ENCODE measurements around the gene FYCO1.

The FYCO1 gene

DNA sequence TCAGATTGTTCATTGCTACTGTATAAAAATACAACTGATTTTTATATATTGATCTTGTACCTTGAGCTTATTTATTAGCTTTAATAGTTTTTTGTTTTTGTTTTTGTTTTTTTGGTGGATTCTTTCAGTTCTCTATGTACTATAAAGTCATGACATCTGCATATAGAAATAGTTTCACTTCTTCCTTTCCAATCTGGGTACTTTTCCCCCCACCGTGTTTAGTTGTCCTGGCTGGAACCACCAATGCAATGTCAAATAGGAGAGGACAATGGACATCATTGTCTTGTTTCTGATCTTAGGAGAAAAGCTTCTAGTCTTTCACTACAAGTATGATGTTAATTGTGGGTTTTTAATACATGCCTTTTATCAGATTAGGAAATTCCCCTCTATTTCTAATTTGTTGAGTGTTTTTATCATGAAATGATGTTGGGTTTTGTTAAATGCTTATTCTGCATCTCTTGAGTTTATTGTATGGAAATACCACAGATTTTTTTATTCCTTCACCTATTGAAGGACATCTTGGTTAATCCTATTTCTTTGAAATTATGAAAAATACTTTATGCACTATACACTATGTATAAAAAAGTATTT, 34.4 kb upstream of the FYCO1 start:
- H3K9me3 ChIP-seq (ENCODE audit: insufficient read depth, low read length, severe bottlenecking): peaks cover 44% of the 10 kb centered on the region
- H3K4me1 ChIP-seq (ENCODE audit: insufficient read depth, low read length): no peaks in the 10 kb centered on the region
- TF ChIP-seq, protein P1, sequence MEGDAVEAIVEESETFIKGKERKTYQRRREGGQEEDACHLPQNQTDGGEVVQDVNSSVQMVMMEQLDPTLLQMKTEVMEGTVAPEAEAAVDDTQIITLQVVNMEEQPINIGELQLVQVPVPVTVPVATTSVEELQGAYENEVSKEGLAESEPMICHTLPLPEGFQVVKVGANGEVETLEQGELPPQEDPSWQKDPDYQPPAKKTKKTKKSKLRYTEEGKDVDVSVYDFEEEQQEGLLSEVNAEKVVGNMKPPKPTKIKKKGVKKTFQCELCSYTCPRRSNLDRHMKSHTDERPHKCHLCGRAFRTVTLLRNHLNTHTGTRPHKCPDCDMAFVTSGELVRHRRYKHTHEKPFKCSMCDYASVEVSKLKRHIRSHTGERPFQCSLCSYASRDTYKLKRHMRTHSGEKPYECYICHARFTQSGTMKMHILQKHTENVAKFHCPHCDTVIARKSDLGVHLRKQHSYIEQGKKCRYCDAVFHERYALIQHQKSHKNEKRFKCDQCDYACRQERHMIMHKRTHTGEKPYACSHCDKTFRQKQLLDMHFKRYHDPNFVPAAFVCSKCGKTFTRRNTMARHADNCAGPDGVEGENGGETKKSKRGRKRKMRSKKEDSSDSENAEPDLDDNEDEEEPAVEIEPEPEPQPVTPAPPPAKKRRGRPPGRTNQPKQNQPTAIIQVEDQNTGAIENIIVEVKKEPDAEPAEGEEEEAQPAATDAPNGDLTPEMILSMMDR (IDR thresholded peaks at IDR 0.05; ENCODE audit: borderline replicate concordance, extremely low read depth, low read length, poor library complexity, severe bottlenecking): no peak
- TF ChIP-seq EZH2 (IDR thresholded peaks at IDR 0.05; ENCODE audit: borderline replicate concordance, low read depth, low read length, severe bottlenecking): no peak
- DNase-seq (no peak), ATAC-seq (ENCODE audit: insufficient read depth, low read depth) (no peak)
- H3K4me2 ChIP-seq (ENCODE audit: insufficient read depth, low read length): no peak overlapping the region
- no peak overlapping the region for H3K27ac ChIP-seq (ENCODE audit: low read length)
- no peaks in the 10 kb centered on the region for H4K20me1 ChIP-seq (ENCODE audit: insufficient read depth, low read length)
- H3K4me3 ChIP-seq (ENCODE audit: low read depth in 1 of 2, low read length in 2 of 2): no peak overlapping the region
- peaks cover 6% of the 10 kb centered on the region; the same call in 1 of the 2 replicates for H3K36me3 ChIP-seq (ENCODE audit: insufficient read depth, low read length)
- H3K79me2 ChIP-seq (ENCODE audit: insufficient read depth, low read length): no peaks in the 10 kb centered on the region
- H3K27me3 ChIP-seq (ENCODE audit: insufficient read depth, low read length, poor library complexity): no peaks in the 10 kb centered on the region
- no peak overlapping the region for H3K9ac ChIP-seq (ENCODE audit: low read depth, low read length)
- no peak overlapping the region for H2AFZ ChIP-seq (ENCODE audit: low read depth, low read length)

DNA sequence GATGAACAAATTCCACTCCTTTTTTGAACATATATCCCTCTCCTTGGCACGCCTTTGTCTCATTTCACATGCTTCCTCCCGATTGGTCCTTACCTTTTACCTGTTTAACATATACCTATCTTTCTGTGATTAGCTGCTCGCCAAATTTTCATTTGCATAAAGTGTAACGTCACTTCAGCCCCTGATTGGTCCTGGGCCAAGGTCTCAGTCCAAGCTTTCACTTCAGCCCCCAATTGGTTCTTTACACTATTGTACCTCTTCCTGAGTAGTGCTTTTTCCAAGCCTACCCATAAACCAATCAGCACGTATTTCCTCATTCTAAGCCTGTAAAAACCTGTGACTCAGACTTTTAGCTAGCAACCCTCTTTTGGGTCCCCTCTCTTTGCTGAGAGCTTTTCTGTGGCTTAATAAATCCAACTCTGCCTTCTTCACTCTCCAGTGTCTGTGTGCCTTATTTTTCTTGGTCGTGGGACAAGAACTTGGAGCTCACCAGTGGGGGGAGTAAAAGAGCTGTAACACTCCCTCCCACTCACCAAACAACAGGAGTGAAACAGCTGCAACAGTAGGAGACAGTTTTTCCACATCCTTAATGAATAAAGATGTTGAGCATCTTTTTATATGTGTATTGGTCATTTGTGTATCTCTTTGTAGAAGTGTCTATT, 32.2 kb upstream of the FYCO1 start:
- ATAC-seq (ENCODE audit: insufficient read depth, low read depth) (no peak), DNase-seq (no peak)

DNA sequence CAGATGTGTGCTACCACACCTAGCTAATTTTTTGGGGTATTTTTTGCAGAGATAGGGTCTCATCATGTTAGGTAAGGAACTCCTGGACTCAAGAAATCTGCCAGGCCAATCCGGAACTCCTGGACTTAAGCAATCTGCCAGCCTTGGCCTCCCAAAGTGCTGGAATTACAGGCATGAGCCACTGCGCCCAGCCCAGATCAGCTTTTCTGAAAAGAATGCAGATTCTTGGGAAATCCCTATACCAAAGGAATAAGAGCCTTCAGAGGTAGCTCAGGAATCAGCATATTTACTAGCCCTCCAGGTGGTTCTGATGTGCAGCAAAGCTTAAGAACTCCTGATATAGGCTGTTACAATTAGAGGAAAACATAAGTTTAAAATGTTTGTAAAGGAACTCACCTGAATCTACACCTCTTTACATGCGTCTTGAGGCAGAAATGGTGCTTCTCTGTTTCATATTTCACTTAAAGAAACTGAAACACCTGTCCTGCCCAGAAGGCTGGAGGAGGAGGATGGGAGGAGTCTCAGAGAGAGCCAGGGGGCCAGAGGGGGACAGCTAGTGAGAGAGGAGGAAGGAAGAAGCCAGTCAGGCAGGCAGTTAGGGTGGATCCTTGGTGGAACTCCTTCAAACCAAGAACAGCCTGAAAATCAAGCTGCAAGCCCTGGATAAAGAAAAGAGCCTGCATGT, 31.5 kb upstream of the FYCO1 start, which contains the start of gene XCR1:
Gene XCR1 (minus strand): TSS at position 463 of the 685 bp plus-strand sequence. CDS start 5,536 bp downstream, outside the sequence.
- Histone ChIP-seq H2AFZ (ENCODE audit: low read depth, low read length) (no peak within 1 kb of the TSS), H3K79me2 (ENCODE audit: insufficient read depth, low read length) (no peaks in the 10 kb centered on the region), H4K20me1 (ENCODE audit: insufficient read depth, low read length) (no peaks in the 10 kb centered on the region), H3K4me3 (ENCODE audit: low read depth in 1 of 2, low read length in 2 of 2) (no peak within 1 kb of the TSS), H3K9me3 (ENCODE audit: insufficient read depth, low read length, severe bottlenecking) (peaks cover 41% of the 10 kb centered on the region), H3K27me3 (ENCODE audit: insufficient read depth, low read length, poor library complexity) (no peaks in the 10 kb centered on the region), H3K9ac (ENCODE audit: low read depth, low read length) (no peak within 1 kb of the TSS), H3K4me1 (ENCODE audit: insufficient read depth, low read length) (no peaks in the 10 kb centered on the region), H3K4me2 (ENCODE audit: insufficient read depth, low read length) (no peak within 1 kb of the TSS), H3K36me3 (ENCODE audit: insufficient read depth, low read length) (peaks cover 6% of the 10 kb centered on the region; the same call in 1 of the 2 replicates), H3K27ac (ENCODE audit: low read length) (no peak within 1 kb of the TSS)
- ATAC-seq (ENCODE audit: insufficient read depth, low read depth) (no peak), DNase-seq (no peak)
- TF ChIP-seq, protein P1 (IDR thresholded peaks at IDR 0.05; ENCODE audit: borderline replicate concordance, extremely low read depth, low read length, poor library complexity, severe bottlenecking): no peak
- TF ChIP-seq EZH2 (IDR thresholded peaks at IDR 0.05; ENCODE audit: borderline replicate concordance, low read depth, low read length, severe bottlenecking): no peak

More for the DNA sequence above, 32.2 kb upstream of the FYCO1 start:
- Histone ChIP-seq H3K9me3 (ENCODE audit: insufficient read depth, low read length, severe bottlenecking) (peaks cover 44% of the 10 kb centered on the region), H3K27ac (ENCODE audit: low read length) (no peak overlapping the region), H2AFZ (ENCODE audit: low read depth, low read length) (no peak overlapping the region), H3K4me3 (ENCODE audit: low read depth in 1 of 2, low read length in 2 of 2) (no peak overlapping the region), H4K20me1 (ENCODE audit: insufficient read depth, low read length) (no peaks in the 10 kb centered on the region), H3K4me1 (ENCODE audit: insufficient read depth, low read length) (no peaks in the 10 kb centered on the region), H3K79me2 (ENCODE audit: insufficient read depth, low read length) (no peaks in the 10 kb centered on the region), H3K4me2 (ENCODE audit: insufficient read depth, low read length) (no peak overlapping the region), H3K36me3 (ENCODE audit: insufficient read depth, low read length) (peaks cover 6% of the 10 kb centered on the region; the same call in 1 of the 2 replicates), H3K9ac (ENCODE audit: low read depth, low read length) (no peak overlapping the region), H3K27me3 (ENCODE audit: insufficient read depth, low read length, poor library complexity) (no peaks in the 10 kb centered on the region)
- TF ChIP-seq, protein P1 (IDR thresholded peaks at IDR 0.05; ENCODE audit: borderline replicate concordance, extremely low read depth, low read length, poor library complexity, severe bottlenecking): no peak
- no peak for TF ChIP-seq EZH2 (IDR thresholded peaks at IDR 0.05; ENCODE audit: borderline replicate concordance, low read depth, low read length, severe bottlenecking)

Measured in DND-41 (cell line).